ENCODE measurements around the gene AFMID.

Gene AFMID

GRCh38 chr17:78255029-78255656 lies 68.0 kb downstream of the AFMID start:
- Histone ChIP-seq H2BK5ac (ENCODE audit: low read length) (peak overlapping the region; percentile 97), H3K9ac (ENCODE audit: low read depth, low read length, poor library complexity) (no peak overlapping the region), H3K18ac (ENCODE audit: low read length) (peak overlapping the region; percentile 60), H4K8ac (ENCODE audit: low read depth, low read length) (no peak overlapping the region), H2AFZ (ENCODE audit: low read length) (no peak overlapping the region), H2BK120ac (ENCODE audit: low read depth, low read length) (peak overlapping the region; percentile 56), H3K4me2 (ENCODE audit: insufficient read depth, low read length, poor library complexity, severe bottlenecking) (no peak overlapping the region), H3K79me1 (ENCODE audit: low read depth, low read length) (peaks cover 4% of the 10 kb centered on the region), H3K27ac (replicated peaks; ENCODE audit: low read length) (no peak overlapping the region), H2BK12ac (ENCODE audit: low read length) (peak overlapping the region; percentile 60), H3K9me3 (replicated peaks in 1 of 2; ENCODE audit: control insufficient read depth in 2 of 2, insufficient read depth in 1 of 2, low read depth in 1 of 2, low read length in 2 of 2) (no peaks in the 10 kb centered on the region), H3K36me3 (replicated peaks in 1 of 2; ENCODE audit: control insufficient read depth in 2 of 2, insufficient read depth in 2 of 2, low read length in 2 of 2) (no peaks in the 10 kb centered on the region), H3K4me3 (ENCODE audit: low read length in 2 of 2) (no peak overlapping the region), H3K4me1 (ENCODE audit: control insufficient read depth in 2 of 2, insufficient read depth in 1 of 2, low read depth in 1 of 2, low read length in 2 of 2) (peaks cover 35 to 49% of the 10 kb centered on the region in 2 donors), H3K27me3 (ENCODE audit: control insufficient read depth in 3 of 3, insufficient read depth in 3 of 3, low read depth in 1 of 3, low read length in 3 of 3) (no peaks in the 10 kb centered on the region), H3K23ac (ENCODE audit: low read depth, low read length, poor library complexity) (peak overlapping the region; percentile 37), H3K4ac (ENCODE audit: low read length) (peak overlapping the region; percentile 68), H2AK5ac (ENCODE audit: low read depth, low read length) (peak overlapping the region; percentile 96), H3K14ac (ENCODE audit: low read length) (no peak overlapping the region), H2BK15ac (ENCODE audit: low read length) (peak overlapping the region; percentile 99), H4K91ac (ENCODE audit: low read depth, low read length, poor library complexity) (no peak overlapping the region)
- DNase-seq (ENCODE audit: low spot score), result no peak
- no CpG with 5 or more reads among the region's 18 CpGs for WGBS, 2 donors (ENCODE audit: extremely low coverage in 2 of 2, insufficient read length in 2 of 2, insufficient replicate concordance in 1 of 2)

GRCh38 chr17:78255953-78256706 lies 69.0 kb downstream of the AFMID start:
- Histone ChIP-seq H3K4me1 (ENCODE audit: control insufficient read depth in 2 of 2, insufficient read depth in 1 of 2, low read depth in 1 of 2, low read length in 2 of 2) (peaks cover 31 to 41% of the 10 kb centered on the region in 2 donors), H2BK120ac (ENCODE audit: low read depth, low read length) (peak overlapping the region; percentile 100), H2BK5ac (ENCODE audit: low read length) (peak overlapping the region; percentile 97), H3K9ac (ENCODE audit: low read depth, low read length, poor library complexity) (peak overlapping the region; percentile 86), H3K9me3 (replicated peaks in 1 of 2; ENCODE audit: control insufficient read depth in 2 of 2, insufficient read depth in 1 of 2, low read depth in 1 of 2, low read length in 2 of 2) (no peaks in the 10 kb centered on the region), H2AFZ (ENCODE audit: low read length) (no peak overlapping the region), H2AK5ac (ENCODE audit: low read depth, low read length) (peak overlapping the region; percentile 94), H2BK12ac (ENCODE audit: low read length) (peak overlapping the region; percentile 100), H3K14ac (ENCODE audit: low read length) (peak overlapping the region; percentile 78), H4K91ac (ENCODE audit: low read depth, low read length, poor library complexity) (peak overlapping the region; percentile 72), H3K4me3 (ENCODE audit: low read length in 2 of 2) (no peak overlapping the region), H3K27me3 (ENCODE audit: control insufficient read depth in 3 of 3, insufficient read depth in 3 of 3, low read depth in 1 of 3, low read length in 3 of 3) (no peaks in the 10 kb centered on the region), H3K4me2 (ENCODE audit: insufficient read depth, low read length, poor library complexity, severe bottlenecking) (no peak overlapping the region), H3K27ac (replicated peaks; ENCODE audit: low read length) (peak overlapping the region; percentile 38), H3K23ac (ENCODE audit: low read depth, low read length, poor library complexity) (peak overlapping the region; percentile 97), H3K79me1 (ENCODE audit: low read depth, low read length) (peaks cover 4% of the 10 kb centered on the region), H4K8ac (ENCODE audit: low read depth, low read length) (peak overlapping the region; percentile 68), H2BK15ac (ENCODE audit: low read length) (peak overlapping the region; percentile 99), H3K18ac (ENCODE audit: low read length) (peak overlapping the region; percentile 97), H3K4ac (ENCODE audit: low read length) (peak overlapping the region; percentile 85), H3K36me3 (replicated peaks in 1 of 2; ENCODE audit: control insufficient read depth in 2 of 2, insufficient read depth in 2 of 2, low read length in 2 of 2) (no peaks in the 10 kb centered on the region)
- DNase-seq (ENCODE audit: low spot score), result no peak
- WGBS, 2 donors (ENCODE audit: extremely low coverage in 2 of 2, insufficient read length in 2 of 2, insufficient replicate concordance in 1 of 2), result no CpG with 5 or more reads among the region's 14 CpGs

GRCh38 chr17:78256707-78257591 lies 69.8 kb downstream of the AFMID start:
- H3K4me3 ChIP-seq (ENCODE audit: low read length in 2 of 2), result no peak overlapping the region
- H3K9me3 ChIP-seq (replicated peaks in 1 of 2; ENCODE audit: control insufficient read depth in 2 of 2, insufficient read depth in 1 of 2, low read depth in 1 of 2, low read length in 2 of 2), result no peaks in the 10 kb centered on the region
- H3K79me1 ChIP-seq (ENCODE audit: low read depth, low read length), result peaks cover 4% of the 10 kb centered on the region
- peak overlapping the region; percentile 97 for H2BK5ac ChIP-seq (ENCODE audit: low read length)
- H3K36me3 ChIP-seq (replicated peaks in 1 of 2; ENCODE audit: control insufficient read depth in 2 of 2, insufficient read depth in 2 of 2, low read length in 2 of 2), result no peaks in the 10 kb centered on the region
- DNase-seq (ENCODE audit: low spot score), result no peak
- H3K18ac ChIP-seq (ENCODE audit: low read length), result peak overlapping the region; percentile 97
- H2BK12ac ChIP-seq (ENCODE audit: low read length), result peak overlapping the region; percentile 94
- H3K23ac ChIP-seq (ENCODE audit: low read depth, low read length, poor library complexity), result peak overlapping the region; percentile 97
- peak overlapping the region; percentile 99 for H2BK15ac ChIP-seq (ENCODE audit: low read length)
- no peak overlapping the region for H3K4me2 ChIP-seq (ENCODE audit: insufficient read depth, low read length, poor library complexity, severe bottlenecking)
- WGBS, 2 donors (ENCODE audit: extremely low coverage in 2 of 2, insufficient read length in 2 of 2, insufficient replicate concordance in 1 of 2), result no CpG with 5 or more reads among the region's 18 CpGs
- H3K14ac ChIP-seq (ENCODE audit: low read length), result peak overlapping the region; percentile 82
- H2AFZ ChIP-seq (ENCODE audit: low read length), result no peak overlapping the region
- H4K8ac ChIP-seq (ENCODE audit: low read depth, low read length), result peak overlapping the region; percentile 48
- peak overlapping the region; percentile 100 for H2BK120ac ChIP-seq (ENCODE audit: low read depth, low read length)
- H3K4ac ChIP-seq (ENCODE audit: low read length), result no peak overlapping the region
- no peak overlapping the region for H3K9ac ChIP-seq (ENCODE audit: low read depth, low read length, poor library complexity)
- H3K4me1 ChIP-seq (ENCODE audit: control insufficient read depth in 2 of 2, insufficient read depth in 1 of 2, low read depth in 1 of 2, low read length in 2 of 2), result peaks cover 31 to 37% of the 10 kb centered on the region in 2 donors
- peak overlapping the region; percentile 97 for H2AK5ac ChIP-seq (ENCODE audit: low read depth, low read length)
- H4K91ac ChIP-seq (ENCODE audit: low read depth, low read length, poor library complexity), result peak overlapping the region; percentile 77
- H3K27me3 ChIP-seq (ENCODE audit: control insufficient read depth in 3 of 3, insufficient read depth in 3 of 3, low read depth in 1 of 3, low read length in 3 of 3), result no peaks in the 10 kb centered on the region
- H3K27ac ChIP-seq (replicated peaks; ENCODE audit: low read length), result peak overlapping the region; percentile 38

All from neuronal stem cell (in vitro differentiated cells).